CD4-positive, alpha-beta T cell treated with Interferon gamma for 1 hour (primary cell): ENCODE results near the gene RMRP.

ENCODE experiments used
- DNase-seq: peaks from one replicate; pipeline ENCODE4 v3.0.0-alpha.2; 2020

The RMRP gene

DNA sequence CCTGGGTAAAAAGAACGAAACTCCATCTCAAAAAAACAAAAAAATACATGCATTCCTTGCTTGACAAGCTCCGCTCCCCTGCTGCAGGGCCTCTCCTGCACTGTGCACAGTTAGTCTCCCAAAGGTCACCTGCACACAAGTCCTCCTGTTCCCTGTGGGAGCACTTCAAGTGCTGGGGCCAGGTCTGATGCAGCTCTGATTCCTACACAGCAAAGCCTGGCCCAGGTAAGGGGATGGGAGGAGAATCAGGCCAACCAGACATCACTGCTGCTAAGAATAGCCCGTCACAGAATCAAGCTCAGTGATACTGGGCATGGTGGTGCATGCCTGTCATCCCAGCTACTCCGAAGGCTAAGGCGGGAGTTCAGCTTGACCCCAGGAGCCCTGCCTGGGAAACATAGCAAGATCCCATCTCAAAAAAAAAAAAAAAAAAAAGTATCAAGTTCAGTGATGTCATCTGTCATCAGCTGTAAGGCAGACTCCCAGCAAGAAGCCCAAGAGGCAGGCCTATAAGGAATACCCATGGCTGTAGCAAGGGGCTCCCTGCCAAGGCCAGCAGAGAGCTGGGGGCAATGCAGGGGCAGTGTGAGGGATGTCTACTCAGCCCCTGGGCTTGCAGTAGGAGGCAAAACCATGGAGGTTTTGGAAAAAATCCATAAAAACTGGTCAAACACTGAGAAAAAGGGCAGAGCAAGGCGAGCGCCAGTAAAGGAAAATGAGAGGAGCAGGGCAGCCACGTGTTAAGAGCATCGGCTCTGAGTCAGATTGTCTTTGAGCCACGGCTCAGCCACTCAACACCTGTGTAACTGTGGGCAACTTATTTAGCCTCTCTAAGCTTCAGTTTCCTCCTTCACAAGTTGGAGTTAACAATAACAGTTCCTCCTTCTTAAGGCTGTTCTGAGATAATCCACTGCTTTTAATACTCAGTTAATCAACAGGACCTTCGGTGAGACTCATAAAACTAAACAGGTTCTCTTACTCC is 28.7 kb upstream of the RMRP start:
- DNase-seq: no peak

DNA sequence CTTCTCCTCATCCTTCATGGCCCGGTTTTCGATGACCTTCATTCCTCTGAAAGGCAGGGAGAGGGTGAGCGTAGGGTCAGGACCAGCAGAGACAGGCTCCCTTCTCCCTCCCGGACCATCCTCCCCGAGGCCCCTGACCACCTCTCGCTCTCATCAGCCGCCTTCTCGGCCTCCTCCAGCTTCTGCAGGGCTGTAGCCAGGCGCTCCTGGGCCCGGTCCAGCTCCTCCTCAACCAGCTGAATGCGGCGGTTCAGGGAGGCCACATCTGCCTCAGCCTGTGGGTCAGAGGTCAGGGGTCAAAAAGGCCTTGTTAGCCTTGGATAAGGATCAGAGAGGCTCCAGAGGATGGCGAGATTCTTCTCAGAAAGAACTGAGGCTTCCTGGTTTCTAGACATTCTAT is 27.7 kb upstream of the RMRP start:
- DNase-seq: no peak

DNA sequence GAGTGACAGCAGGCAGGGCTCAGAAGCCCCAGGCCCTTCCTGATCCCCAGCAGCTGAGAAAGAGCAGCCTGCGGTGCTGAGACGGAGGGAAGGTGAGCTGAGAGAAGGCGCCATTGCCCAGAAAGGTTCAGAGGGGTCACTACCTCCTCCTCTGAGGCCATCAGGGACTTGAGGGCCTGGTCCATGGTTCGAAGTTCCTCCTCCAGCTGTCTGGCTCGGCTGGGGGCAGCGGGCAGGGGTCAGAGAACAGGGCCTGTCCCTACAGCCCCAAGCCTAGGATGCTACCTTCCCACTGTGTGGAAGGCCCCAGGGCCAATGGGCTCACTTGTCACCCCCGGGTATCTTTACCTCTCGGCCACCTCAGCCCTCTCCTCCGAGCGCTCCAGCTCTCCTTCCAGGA is 27.1 kb upstream of the RMRP start:
- no peak for DNase-seq

DNA sequence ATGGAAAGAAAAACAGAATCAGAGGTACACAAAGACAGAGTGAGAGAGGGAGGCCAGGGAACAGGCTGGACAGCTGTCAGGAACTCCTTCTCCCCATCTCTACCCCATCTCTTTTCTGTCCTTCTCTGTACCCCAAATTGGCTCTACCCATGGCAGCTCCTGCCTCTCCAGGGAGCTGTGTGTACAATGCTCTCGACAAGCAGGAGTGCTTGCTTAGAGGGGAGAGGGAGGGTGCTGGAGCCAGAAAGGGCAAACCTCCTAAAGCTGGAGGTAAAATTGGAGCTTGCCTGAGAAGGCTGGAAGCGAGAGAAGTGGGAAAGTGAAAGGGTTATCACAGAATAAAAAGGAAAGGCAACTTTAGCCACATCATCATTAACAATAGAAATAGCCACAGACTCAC is 25.5 kb upstream of the RMRP start:
- DNase-seq: no peak

DNA sequence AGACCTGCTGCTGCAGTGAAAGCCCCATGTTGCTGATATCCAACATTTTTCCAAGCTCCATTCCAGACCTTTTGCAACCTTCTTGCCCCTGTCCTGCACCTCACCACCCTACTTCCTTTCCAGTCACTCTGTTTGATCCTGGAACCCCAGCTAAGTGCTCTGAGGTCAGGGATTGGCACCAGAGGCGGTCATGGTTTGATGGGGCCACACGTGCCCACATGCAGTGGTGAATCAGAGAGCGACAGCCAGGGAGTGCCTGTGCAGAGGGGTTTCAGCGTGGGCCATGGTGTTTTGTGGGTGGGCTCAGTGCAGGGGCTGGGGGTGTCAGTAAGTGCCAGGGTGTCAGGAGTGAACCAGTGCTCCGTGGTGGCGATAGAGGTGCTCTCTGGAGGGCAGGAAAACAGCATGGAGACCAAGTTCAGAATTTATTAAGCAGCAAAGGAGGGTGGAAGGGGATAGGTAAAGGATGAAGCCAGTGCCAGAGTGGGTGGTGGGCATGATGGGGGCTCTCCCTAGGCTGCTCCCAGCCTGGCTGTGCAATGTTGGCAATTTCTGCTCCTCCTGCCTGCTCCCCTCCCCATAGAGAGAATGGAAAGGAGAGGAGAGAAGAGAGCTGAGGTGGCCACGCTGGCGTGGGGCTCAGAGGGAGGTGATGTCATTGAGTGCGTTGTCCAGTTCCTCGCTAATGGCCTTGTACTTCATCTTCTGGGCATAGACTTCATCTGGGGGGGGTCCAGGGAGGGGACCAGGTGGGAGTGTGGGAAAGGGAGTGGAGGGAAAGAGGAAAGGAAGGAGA is 24.9 kb upstream of the RMRP start:
- DNase-seq: no peak

DNA sequence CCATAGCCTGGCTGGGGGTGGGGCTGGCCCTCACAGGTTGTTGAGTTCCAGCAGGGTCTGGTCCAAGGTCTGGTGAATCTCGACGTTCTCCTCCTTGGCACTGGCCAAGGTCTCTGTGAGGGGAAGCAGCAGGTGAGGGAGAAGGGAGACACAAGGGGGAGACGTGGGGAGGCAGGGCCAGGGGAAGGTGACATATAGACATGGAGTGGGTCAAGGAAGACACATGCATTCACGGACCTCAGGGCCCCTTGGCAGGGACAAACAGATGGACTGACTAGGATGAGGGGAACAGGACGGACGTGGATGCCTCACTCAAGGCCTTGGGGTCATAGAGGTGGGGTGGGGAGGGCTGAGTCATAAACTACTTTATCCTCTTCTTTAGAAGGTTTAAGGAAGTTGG is 24.2 kb upstream of the RMRP start:
- no peak for DNase-seq

DNA sequence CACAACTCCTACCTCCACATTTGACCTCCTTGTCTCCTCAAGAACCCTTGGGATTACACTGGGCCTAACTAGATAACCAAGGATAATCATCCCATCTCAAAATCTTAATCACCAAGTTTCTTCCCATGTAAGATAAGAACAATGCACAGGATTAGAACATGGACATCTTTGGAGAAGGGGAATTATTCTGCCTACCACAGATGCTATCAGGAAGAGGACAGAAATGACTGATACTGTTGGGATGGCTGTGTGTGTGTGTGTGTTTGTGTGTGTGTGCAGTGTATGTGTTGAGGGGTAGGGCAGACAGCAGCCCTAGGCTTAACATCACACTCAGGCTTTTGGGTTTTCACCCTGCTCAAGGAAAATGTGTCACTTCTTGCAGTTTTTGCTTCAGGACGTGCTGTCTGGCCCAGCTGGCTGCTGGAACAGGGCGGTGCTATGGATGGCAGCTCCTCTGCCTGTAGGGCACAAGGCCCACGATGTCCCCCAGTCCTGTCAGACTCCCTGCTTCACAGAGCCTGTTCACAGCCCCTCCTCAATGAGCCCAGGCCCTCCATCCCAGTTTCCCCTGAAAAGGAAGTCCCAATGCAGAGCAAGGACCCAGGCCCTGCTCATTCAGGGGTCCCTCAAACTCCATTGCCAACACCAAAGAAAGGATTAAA is 23.7 kb upstream of the RMRP start:
- DNase-seq: no peak

DNA sequence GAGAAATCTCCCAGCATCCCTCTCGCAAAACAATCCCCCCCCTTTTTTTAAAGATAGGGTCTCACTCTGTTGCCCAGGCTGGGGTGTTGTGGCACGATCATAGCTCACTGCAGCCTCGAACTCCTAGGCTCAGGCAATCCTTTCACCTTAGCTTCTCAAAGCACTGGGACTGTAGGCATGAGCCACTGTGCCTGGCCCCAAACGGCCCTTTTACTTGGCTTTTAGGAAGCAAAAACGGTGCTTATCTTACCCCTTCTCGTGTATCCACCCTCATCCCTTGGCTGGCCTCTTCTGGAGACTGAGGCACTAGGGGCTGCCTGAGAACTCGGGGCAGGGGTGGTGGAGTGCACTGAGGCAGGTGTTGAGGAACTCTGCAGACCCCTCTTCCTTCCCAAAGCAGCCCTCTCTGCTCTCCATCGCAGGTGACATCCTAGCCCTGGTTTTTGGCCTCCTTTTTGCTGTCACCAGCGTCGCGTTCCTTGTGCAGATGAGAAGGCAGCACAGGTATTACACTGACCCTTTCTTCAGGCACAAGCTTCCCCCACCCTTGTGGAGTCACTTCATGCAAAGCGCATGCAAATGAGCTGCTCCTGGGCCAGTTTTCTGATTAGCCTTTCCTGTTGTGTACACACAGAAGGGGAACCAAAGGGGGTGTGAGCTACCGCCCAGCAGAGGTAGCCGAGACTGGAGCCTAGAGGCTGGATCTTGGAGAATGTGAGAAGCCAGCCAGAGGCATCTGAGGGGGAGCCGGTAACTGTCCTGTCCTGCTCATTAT is 22.7 kb upstream of the RMRP start:
- DNase-seq: no peak

DNA sequence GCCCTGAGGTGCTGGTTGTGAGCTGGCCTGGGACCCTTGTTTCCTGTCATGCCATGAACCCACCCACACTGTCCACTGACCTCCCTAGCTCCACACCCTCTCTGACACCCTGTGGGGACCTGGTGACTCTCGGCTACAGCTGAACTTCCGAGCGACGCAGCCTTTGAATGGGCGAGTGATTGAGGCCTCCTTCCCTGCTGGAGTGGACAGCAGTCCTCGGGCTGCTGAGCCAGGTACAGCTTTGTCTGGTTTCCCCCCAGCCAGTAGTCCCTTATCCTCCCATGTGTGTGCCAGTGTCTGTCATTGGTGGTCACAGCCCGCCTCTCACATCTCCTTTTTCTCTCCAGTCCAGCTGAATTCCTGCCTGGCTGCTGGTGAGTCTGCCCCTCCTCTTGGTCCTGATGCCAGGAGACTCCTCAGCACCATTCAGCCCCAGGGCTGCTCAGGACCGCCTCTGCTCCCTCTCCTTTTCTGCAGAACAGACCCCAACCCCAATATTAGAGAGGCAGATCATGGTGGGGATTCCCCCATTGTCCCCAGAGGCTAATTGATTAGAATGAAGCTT is 22.0 kb upstream of the RMRP start:
- DNase-seq: no peak

DNA sequence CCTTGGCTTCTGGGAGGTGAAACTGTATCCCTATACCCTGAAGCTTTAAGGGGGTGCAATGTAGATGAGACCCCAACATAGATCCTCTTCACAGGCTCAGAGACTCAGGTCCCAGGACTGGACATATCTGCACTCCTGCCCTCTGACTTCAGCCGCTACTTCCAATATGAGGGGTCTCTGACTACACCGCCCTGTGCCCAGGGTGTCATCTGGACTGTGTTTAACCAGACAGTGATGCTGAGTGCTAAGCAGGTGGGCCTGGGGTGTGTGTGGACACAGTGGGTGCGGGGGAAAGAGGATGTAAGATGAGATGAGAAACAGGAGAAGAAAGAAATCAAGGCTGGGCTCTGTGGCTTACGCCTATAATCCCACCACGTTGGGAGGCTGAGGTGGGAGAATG is 21.3 kb upstream of the RMRP start:
- no peak for DNase-seq

DNA sequence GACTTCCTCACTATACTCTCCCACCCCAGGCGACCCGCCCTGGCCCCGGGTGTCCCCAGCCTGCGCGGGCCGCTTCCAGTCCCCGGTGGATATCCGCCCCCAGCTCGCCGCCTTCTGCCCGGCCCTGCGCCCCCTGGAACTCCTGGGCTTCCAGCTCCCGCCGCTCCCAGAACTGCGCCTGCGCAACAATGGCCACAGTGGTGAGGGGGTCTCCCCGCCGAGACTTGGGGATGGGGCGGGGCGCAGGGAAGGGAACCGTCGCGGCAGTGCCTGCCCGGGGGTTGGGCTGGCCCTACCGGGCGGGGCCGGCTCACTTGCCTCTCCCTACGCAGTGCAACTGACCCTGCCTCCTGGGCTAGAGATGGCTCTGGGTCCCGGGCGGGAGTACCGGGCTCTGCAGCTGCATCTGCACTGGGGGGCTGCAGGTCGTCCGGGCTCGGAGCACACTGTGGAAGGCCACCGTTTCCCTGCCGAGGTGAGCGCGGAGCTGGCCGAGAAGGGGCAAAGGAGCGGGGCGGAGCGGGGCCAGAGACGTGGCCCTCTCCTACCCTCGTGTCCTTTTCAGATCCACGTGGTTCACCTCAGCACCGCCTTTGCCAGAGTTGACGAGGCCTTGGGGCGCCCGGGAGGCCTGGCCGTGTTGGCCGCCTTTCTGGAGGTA is 18.0 kb upstream of the RMRP start:
- DNase-seq: peak; percentile 11

DNA sequence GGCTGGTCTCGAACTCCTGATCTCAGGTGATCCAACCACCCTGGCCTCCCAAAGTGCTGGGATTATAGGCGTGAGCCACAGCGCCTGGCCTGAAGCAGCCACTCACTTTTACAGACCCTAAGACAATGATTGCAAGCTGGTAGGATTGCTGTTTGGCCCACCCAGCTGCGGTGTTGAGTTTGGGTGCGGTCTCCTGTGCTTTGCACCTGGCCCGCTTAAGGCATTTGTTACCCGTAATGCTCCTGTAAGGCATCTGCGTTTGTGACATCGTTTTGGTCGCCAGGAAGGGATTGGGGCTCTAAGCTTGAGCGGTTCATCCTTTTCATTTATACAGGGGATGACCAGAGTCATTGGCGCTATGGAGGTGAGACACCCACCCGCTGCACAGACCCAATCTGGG is 17.4 kb upstream of the RMRP start:
- DNase-seq: no peak

DNA sequence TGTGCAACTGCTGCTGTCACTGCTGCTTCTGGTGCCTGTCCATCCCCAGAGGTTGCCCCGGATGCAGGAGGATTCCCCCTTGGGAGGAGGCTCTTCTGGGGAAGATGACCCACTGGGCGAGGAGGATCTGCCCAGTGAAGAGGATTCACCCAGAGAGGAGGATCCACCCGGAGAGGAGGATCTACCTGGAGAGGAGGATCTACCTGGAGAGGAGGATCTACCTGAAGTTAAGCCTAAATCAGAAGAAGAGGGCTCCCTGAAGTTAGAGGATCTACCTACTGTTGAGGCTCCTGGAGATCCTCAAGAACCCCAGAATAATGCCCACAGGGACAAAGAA is 16.2 kb upstream of the RMRP start:
- no peak for DNase-seq

DNA sequence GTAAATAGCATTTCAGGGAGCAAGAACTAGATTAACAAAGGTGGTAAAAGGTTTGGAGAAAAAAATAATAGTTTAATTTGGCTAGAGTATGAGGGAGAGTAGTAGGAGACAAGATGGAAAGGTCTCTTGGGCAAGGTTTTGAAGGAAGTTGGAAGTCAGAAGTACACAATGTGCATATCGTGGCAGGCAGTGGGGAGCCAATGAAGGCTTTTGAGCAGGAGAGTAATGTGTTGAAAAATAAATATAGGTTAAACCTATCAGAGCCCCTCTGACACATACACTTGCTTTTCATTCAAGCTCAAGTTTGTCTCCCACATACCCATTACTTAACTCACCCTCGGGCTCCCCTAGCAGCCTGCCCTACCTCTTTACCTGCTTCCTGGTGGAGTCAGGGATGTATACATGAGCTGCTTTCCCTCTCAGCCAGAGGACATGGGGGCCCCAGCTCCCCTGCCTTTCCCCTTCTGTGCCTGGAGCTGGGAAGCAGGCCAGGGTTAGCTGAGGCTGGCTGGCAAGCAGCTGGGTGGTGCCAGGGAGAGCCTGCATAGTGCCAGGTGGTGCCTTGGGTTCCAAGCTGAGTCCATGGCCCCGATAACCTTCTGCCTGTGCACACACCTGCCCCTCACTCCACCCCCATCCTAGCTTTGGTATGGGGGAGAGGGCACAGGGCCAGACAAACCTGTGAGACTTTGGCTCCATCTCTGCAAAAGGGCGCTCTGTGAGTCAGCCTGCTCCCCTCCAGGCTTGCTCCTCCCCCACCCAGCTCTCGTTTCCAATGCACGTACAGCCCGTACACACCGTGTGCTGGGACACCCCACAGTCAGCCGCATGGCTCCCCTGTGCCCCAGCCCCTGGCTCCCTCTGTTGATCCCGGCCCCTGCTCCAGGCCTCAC is 15.6 kb upstream of the RMRP start, which contains the start of gene CA9:
Gene CA9, plus strand, starts transcription at position 797 of the 893 bp plus-strand sequence. Its CDS starts 32 bp downstream, at position 829.
- no peak for DNase-seq

DNA sequence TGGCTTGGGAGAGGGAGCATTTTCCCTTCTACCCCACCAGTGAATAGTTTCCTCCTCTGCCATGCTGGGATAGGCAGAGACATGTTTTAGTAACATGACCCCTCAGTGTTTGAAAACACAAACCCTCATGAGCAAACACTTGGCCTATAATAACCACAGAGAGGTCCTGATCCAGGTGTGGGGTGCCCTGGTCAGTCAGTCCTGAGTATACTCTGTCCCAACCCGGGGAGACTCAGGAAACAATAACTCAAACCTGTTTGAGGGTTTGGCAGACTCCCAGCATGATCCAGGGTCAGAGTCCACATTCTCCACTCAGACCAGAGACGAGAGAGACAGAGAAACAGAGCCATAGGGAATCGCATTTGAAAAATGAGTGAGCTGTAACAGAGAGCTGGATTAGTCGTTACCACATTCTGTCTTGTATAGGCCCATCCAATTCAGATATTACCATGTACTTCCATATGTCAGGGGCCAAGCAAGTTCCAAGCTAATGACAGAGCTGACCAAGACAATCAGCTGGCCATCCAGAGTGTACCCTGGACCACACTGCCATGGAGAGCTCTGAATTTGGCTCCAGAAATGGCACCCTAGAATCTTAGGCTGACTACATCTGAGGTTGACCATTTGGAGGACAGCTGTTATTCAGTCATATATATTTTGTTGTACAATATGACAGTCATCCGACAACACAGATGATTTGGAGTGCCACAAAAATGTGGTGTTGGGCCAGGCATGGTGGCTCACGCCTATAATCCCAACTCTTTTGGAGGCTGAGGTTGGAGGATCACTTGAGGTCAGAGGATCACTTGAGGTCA is 11.7 kb upstream of the RMRP start:
- no peak for DNase-seq

DNA sequence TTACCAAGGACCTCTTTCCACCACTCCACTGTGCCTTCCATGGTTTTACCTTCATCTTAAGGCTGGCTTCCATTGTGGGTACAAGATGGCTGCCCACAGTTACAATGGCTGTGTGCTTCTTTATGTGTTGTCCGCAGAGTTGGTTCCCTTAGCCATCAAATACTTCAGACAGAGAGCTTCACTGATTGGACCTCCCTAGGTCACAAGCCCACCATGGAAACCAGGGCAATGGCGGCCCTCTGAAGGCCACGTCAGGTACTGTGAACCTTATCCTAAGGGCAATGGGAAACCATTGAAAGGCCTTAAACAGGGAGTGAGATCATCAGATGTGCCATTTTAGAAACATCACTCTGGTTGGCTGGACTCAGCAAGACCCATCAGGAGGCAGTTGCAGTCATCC is 10.1 kb upstream of the RMRP start:
- no peak for DNase-seq

DNA sequence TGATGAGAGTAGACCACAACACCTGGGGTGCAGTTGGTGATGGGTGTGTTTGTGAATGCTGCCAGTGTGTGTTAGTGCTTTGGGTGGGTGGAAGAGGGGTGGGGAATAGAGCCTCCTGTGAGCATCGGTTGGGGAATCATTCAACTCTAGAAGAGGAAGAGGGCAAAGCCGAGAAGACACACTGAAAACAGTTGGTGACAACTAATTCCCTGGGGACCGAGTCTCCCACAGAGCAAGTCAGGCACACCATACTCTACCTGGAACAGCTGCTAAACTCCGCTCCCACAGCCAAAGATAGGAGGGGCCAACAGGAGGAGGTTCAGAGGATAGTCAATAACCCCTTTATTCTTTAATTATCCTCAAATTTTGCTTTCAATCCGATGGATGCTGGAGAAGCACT is 8.7 kb upstream of the RMRP start:
- no peak for DNase-seq

DNA sequence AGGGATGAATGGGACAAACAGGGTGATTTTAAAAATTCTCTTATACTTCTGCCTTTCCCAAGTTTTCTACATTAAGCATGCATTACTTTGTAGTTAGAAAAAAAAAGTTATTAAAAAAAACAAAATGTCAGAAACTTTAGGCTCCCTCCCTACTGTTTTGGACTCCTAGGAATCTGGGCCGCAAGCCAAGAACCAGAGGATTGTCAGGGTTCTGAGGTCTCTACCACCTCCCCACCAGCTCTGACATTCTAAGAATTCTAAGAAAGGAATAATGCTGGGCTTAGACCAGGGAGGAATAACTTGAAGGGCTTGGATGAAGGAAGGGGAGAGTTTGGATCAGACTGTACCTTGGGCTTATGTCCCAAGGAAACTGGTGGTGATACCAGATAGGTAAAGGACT is 8.2 kb upstream of the RMRP start:
- DNase-seq: no peak

DNA sequence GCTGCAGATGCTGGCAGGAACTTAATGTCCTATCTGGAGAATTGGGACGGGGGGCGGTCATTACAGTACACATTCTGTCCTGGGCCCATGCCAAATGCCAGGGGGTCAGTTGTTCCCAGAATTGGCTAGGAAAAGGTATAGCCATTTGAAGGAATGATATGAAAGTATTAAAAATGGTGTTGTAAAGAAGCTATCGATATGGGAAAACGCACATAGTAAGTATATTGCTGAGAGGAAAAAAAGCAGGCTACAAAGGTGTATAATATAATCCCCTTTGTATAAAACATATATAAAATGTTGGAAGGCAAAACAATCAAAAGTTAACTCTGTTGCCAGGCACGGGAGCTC is 7.6 kb upstream of the RMRP start:
- DNase-seq: no peak
